ENCODE measurements around the gene COL25A1. TPM values are rescaled to one million over a fixed set of nuclear protein-coding genes. Genes with fewer than 3 reads are reported as not detected.
"Not testable (repeated sequence)": the region's sequence is repeated elsewhere in the genome, so short reads cannot be mapped to it uniquely, and the experiment has no call there.

Gene COL25A1
- total RNA-seq, 1 donor from 2014 or later: 2.5 TPM

- DNase-seq (ENCODE audit: low spot score) (no peak), ATAC-seq (no peak)
Observed at GRCh38 chr4:108881986-108882385, 420.5 kb downstream of the COL25A1 start.

- DNase-seq (ENCODE audit: low spot score) (no peak), ATAC-seq (no peak)
Observed at GRCh38 chr4:108881190-108881589, 421.3 kb downstream of the COL25A1 start.

GRCh38 chr4:108878806-108879205, 423.7 kb downstream of the COL25A1 start:
- no peak for DNase-seq (ENCODE audit: low spot score)

GRCh38 chr4:108877821-108878220, 424.6 kb downstream of the COL25A1 start:
- DNase-seq (ENCODE audit: low spot score) (no peak), ATAC-seq (no peak)

More at GRCh38 chr4:108878806-108879205, 423.7 kb downstream of the COL25A1 start:
- ATAC-seq: no peak

- ATAC-seq: no peak
- DNase-seq (ENCODE audit: low spot score): no peak
Observed at GRCh38 chr4:108874806-108875205, 427.7 kb downstream of the COL25A1 start.

GRCh38 chr4:108869970-108870369, 432.5 kb downstream of the COL25A1 start:
- DNase-seq (ENCODE audit: low spot score); ATAC-seq: not testable (repeated sequence)

GRCh38 chr4:108868606-108869227, 433.7 kb downstream of the COL25A1 start:
- ATAC-seq (no peak), DNase-seq (ENCODE audit: low spot score) (no peak)

- ATAC-seq: no peak
- DNase-seq (ENCODE audit: low spot score): no peak
Observed at GRCh38 chr4:108867476-108867875, 435.0 kb downstream of the COL25A1 start.

- DNase-seq (ENCODE audit: low spot score) (no peak), ATAC-seq (peak; percentile 74)
Observed at GRCh38 chr4:108861334-108861733, 441.1 kb downstream of the COL25A1 start.

- no peak for ATAC-seq
- DNase-seq (ENCODE audit: low spot score): no peak
Observed at GRCh38 chr4:108854786-108855185, 447.7 kb downstream of the COL25A1 start.

GRCh38 chr4:108852691-108853090, 449.8 kb downstream of the COL25A1 start:
- DNase-seq (ENCODE audit: low spot score) (no peak), ATAC-seq (no peak)

- ATAC-seq: no peak
- no peak for DNase-seq (ENCODE audit: low spot score)
Observed at GRCh38 chr4:108851366-108851765, 451.1 kb downstream of the COL25A1 start.

- ATAC-seq (no peak), DNase-seq (ENCODE audit: low spot score) (no peak)
Observed at GRCh38 chr4:108850219-108850649, 452.2 kb downstream of the COL25A1 start.

- DNase-seq (ENCODE audit: low spot score) (no peak), ATAC-seq (no peak)
Observed at GRCh38 chr4:108849611-108850168, 452.8 kb downstream of the COL25A1 start.

- ATAC-seq (no peak), DNase-seq (ENCODE audit: low spot score) (no peak)
Observed at GRCh38 chr4:108846568-108846967, 455.9 kb downstream of the COL25A1 start.

GRCh38 chr4:108840426-108840975, 462.0 kb downstream of the COL25A1 start:
- no peak for ATAC-seq

GRCh38 chr4:108839333-108839732, 463.1 kb downstream of the COL25A1 start:
- no peak for ATAC-seq
- no peak for DNase-seq (ENCODE audit: low spot score)

More at GRCh38 chr4:108840426-108840975, 462.0 kb downstream of the COL25A1 start:
- DNase-seq (ENCODE audit: low spot score): no peak

GRCh38 chr4:108838451-108838850, 464.0 kb downstream of the COL25A1 start:
- no peak for ATAC-seq
- no peak for DNase-seq (ENCODE audit: low spot score)

- ATAC-seq (peak; percentile 82), DNase-seq (ENCODE audit: low spot score) (no peak)
Observed at GRCh38 chr4:108834835-108835384, 467.5 kb downstream of the COL25A1 start.

- ATAC-seq: no peak
- no peak for DNase-seq (ENCODE audit: low spot score)
Observed at GRCh38 chr4:108834166-108834834, 468.2 kb downstream of the COL25A1 start.

GRCh38 chr4:108833046-108833445, 469.4 kb downstream of the COL25A1 start:
- DNase-seq (ENCODE audit: low spot score): no peak
- no peak for ATAC-seq

GRCh38 chr4:108831886-108832285, 470.6 kb downstream of the COL25A1 start:
- no peak for ATAC-seq
- DNase-seq (ENCODE audit: low spot score): no peak

Measured in left lobe of liver (tissue), 2 donors.